GM12878 (cell line): Measurements from ENCODE around the gene LRRTM3. TPM values are rescaled to one million over a fixed set of nuclear protein-coding genes. Genes with fewer than 3 reads are reported as not detected.

ENCODE experiments used
- E2F8 ChIP-seq: fragments of 450-650 bp; IDR thresholded peaks from 2 replicates; pipeline ENCODE4 v1.6.1; 2018; ENCODE audit warnings: mild to moderate bottlenecking, low read depth, moderate library complexity; ENCODE audit not compliant: partially characterized antibody
- polyA plus RNA-seq, 11 experiments: library from polyadenylated mRNA; depleted of rRNA in 4 of 11; unstranded in 6 of 11; stranded (reverse) in 5 of 11; fragments of >200 nt; fragmentation: Nextera tagmentation in 4 of 11; fragmentation: Illumina TruSeq in 1 of 11; extraction: Ambion mirVana in 4 of 11; extraction: Trizol in 1 of 11; gene quantifications; 1 replicate in 1 of 11; 2 replicates in 10 of 11; pipeline versions ENCODE4 v1.2.1 to v1.2.3, GENCODE V29; 2011 to 2016; ENCODE audit warnings: inconsistent platforms in 2 of 11, missing spikeins in 2 of 11, low read depth in 1 of 11
- total RNA-seq, 4 experiments: library from RNA; depleted of rRNA in 3 of 4; stranded (reverse); fragments of >200 nt in 3 of 4; fragmentation: Illumina TruSeq in 1 of 4; extraction: Trizol in 1 of 4; gene quantifications; 2 replicates each; pipeline versions ENCODE4 v1.2.1 to v1.2.3, GENCODE V29; 2013 to 2021

LRRTM3 gene
- total and polyA plus RNA-seq, 10 of the 15 experiments (the other 5 are each of a cell fraction or from before 2014, with no cell fraction given) = not detected

GRCh38 chr10:67144530-67144929 lies 218.7 kb downstream of the LRRTM3 start (continued):
- no peak for TF ChIP-seq E2F8
